HFFc6 (cell line): Measurements from ENCODE around the gene HOXC5. TPM values are rescaled to one million over a fixed set of nuclear protein-coding genes. Genes with fewer than 3 reads are reported as not detected.

Source experiments
- DNase-seq: peaks from one replicate; pipeline ENCODE4 v3.0.0-alpha.2; 2018
- H3K27ac Mint-ChIP-seq: 2 replicates; pipeline ENCODE4 v1.8.0; 2020; ENCODE audit warnings: mild to moderate bottlenecking, mixed read lengths
- H3K27me3 Mint-ChIP-seq: 2 replicates; pipeline ENCODE4 v1.8.0; 2021; ENCODE audit warnings: mild to moderate bottlenecking, moderate library complexity, mixed read lengths; ENCODE audit not compliant: insufficient read depth
- H3K36me3 Mint-ChIP-seq: 2 replicates; pipeline ENCODE4 v1.8.0; 2021; ENCODE audit warnings: low read depth, mixed read lengths
- H3K4me1 Mint-ChIP-seq: 2 replicates; pipeline ENCODE4 v1.8.0; 2020; ENCODE audit warnings: low read depth, mixed read lengths
- H3K4me3 Mint-ChIP-seq: 2 replicates; pipeline ENCODE4 v1.8.0; 2020; ENCODE audit warnings: mild to moderate bottlenecking, moderate library complexity, mixed read lengths
- H3K9me3 Mint-ChIP-seq: 2 replicates; pipeline ENCODE4 v1.8.0; 2020; ENCODE audit warnings: mild to moderate bottlenecking, mixed read lengths
- CTCF ChIP-seq: fragments of 200-600 bp; sonication (generic); IDR thresholded peaks from 2 replicates; pipeline ENCODE4 v1.5.0; 2021; ENCODE audit warnings: antibody characterized with exemption, mild to moderate bottlenecking
- total RNA-seq, 6 experiments: library from RNA; stranded (reverse); fragmentation: NEBNext Ultra II Directional; extraction: Animal tissue kit (Norgen Biotek cat#: 25700); gene quantifications; 2 replicates in 1 of 6; 3 replicates in 5 of 6; pipeline ENCODE4 v1.2.3, GENCODE V29; 2021

HOXC5 gene
- total RNA-seq, 6 experiments from 2014 or later, result 0.13 TPM; not detected in 5

- DNase-seq, result no peak
- peaks cover 56% of the 10 kb centered on the region for H3K27me3 Mint-ChIP-seq
- no peak for TF ChIP-seq CTCF
- H3K27ac Mint-ChIP-seq, result no peak overlapping the region; the same call in 1 of the 2 replicates
- peak overlapping the region; percentile 56 for H3K4me3 Mint-ChIP-seq
- H3K9me3 Mint-ChIP-seq, result no peaks in the 10 kb centered on the region
- peaks cover 14% of the 10 kb centered on the region for H3K4me1 Mint-ChIP-seq
- H3K36me3 Mint-ChIP-seq, result no peaks in the 10 kb centered on the region
These were observed 12.8 kb upstream of the HOXC5 start for GRCh38 chr12:54019924-54020590.

GRCh38 chr12:54020591-54021405 is 12.1 kb upstream of the HOXC5 start:
- H3K36me3 Mint-ChIP-seq, result no peaks in the 10 kb centered on the region
- no peak for TF ChIP-seq CTCF
- no peaks in the 10 kb centered on the region for H3K9me3 Mint-ChIP-seq
- H3K4me1 Mint-ChIP-seq, result peaks cover 17% of the 10 kb centered on the region
- H3K27ac Mint-ChIP-seq, result no peak overlapping the region
- no peak overlapping the region for H3K4me3 Mint-ChIP-seq
- no peak for DNase-seq
- peaks cover 55% of the 10 kb centered on the region for H3K27me3 Mint-ChIP-seq

GRCh38 chr12:54021432-54022013 is 11.3 kb upstream of the HOXC5 start:
- no peak; the same call in 1 of the 2 replicates for TF ChIP-seq CTCF
- no peak for DNase-seq
- Mint-ChIP-seq H3K4me1 (peaks cover 22% of the 10 kb centered on the region), H3K27me3 (peaks cover 62% of the 10 kb centered on the region), H3K36me3 (no peaks in the 10 kb centered on the region), H3K4me3 (no peak overlapping the region), H3K9me3 (no peaks in the 10 kb centered on the region), H3K27ac (no peak overlapping the region)

DNA sequence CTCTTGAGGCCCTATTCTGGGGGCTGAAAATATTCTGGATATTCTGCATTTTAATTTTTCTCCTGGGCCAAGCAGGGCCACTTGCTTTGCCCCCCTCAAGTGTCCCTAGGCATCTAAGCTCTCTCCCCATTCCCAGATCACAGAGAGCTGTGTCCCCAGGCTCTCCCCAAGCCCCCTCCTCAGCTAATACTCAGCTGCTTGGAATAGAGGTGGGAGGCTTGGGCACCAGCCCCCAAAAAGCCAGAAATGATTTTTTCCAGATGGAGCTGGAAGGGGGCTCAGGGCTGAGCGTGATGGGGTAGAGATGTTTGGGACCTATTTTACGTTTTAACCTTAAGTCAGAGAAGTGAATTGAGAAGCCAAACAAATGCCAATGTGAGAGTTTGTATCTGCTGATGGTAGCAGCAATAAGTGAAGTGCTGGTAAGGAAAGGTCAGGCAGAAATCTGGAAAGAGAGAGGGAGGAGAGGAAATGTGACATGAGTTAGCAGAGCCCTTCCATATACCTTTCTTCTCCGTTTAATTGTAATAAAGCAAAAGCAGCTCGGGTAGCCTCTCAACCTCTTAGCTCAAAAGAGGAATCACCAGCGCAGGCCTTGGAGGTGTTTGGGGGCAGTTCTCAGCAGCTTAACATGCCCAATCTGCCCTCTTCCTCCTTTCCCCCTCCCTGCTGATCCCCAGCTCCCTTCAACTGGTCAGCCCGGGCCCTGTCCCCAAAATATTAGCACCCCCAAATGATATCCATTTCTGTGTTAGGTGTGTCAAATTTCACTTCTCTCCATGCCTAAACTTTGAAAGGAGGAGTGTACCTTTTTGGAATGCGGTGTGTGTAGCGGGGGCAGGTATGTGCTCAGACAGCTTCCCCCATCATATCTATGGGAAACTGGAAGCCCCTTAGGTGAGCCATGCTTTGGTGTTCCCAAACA is 9.6 kb upstream of the HOXC5 start:
- TF ChIP-seq CTCF, result no peak
- H3K27ac Mint-ChIP-seq, result no peak overlapping the region
- no peaks in the 10 kb centered on the region for H3K9me3 Mint-ChIP-seq
- H3K4me3 Mint-ChIP-seq, result no peak overlapping the region
- H3K27me3 Mint-ChIP-seq, result peaks cover 63% of the 10 kb centered on the region
- no peaks in the 10 kb centered on the region for H3K36me3 Mint-ChIP-seq
- H3K4me1 Mint-ChIP-seq, result peaks cover 14% of the 10 kb centered on the region
- no peak for DNase-seq

GRCh38 chr12:54024127-54024526 is 8.7 kb upstream of the HOXC5 start:
- peaks cover 69% of the 10 kb centered on the region for H3K27me3 Mint-ChIP-seq
- H3K4me3 Mint-ChIP-seq, result no peak overlapping the region
- no peak for TF ChIP-seq CTCF
- DNase-seq, result no peak
- H3K36me3 Mint-ChIP-seq, result no peaks in the 10 kb centered on the region
- H3K9me3 Mint-ChIP-seq, result no peaks in the 10 kb centered on the region
- H3K4me1 Mint-ChIP-seq, result peaks cover 14% of the 10 kb centered on the region
- no peak overlapping the region for H3K27ac Mint-ChIP-seq
